Frontal cortex (tissue), 4 donors: ENCODE results near the gene C9orf50. TPM values are rescaled to one million over a fixed set of nuclear protein-coding genes. Genes with fewer than 3 reads are reported as not detected.

Experiments
- DNase-seq, 2 donors: peaks; one replicate each; pipeline ENCODE4 v3.0.0; 2012; ENCODE audit warnings: low spot score in 2 of 2
- FAIRE-seq: peaks from 2 replicates; lab custom pipeline; 2012; peaks lifted over from hg19 to GRCh38; lab: Jason Lieb, UNC
- total RNA-seq: library from RNA; depleted of rRNA; stranded (reverse); fragments of >200 nt; gene quantifications from one replicate; pipeline ENCODE4 v1.2.3, GENCODE V29; 2014
- donor health status: control.
- donor health status: control.
- donor health status: control.

C9orf50 gene
- total RNA-seq, 1 donor from 2014 or later = not detected

DNA sequence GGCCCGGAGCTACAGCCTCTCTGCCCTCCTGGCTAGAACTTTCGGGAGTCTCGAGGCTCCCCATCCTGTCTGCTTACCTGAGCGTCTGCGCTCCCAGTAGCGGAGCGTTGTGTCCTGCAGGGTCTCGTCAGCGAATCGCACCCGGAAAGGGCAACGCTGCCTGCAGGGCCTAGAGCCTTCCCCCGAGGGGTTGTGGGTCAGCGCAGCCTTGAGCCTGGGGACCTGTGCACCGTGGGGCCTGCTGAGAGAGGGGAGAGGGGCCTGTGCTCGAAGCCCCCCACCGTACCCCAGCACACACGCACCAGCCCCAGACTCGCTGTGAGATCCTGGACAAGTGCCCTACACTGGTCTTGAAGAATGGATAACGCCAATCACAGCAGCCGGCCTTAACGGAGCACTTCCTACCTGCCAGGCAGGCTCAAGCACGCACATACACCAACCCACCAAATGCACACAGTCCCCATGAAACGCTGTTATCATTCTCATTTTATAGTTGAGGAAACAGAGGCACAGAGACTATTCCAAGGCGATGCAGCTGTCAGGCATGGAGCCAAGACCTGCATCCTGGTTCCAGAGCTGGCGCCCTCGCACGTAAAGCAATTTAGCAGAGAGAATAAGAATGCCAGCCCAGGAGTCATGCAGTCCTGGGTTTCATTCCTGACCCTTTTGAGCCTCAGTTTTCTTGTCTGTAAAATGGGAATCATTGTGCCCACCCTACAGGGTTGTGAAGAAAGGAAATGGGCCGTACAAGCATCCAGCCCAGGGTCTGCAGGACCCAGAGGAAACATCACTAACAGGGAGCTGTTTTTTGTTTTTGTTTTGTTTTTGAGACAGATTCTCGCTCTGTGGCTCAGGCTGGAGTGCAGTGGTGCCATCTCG is 5.3 kb downstream of the C9orf50 start:
- no peak for DNase-seq
- FAIRE-seq = no peak

DNA sequence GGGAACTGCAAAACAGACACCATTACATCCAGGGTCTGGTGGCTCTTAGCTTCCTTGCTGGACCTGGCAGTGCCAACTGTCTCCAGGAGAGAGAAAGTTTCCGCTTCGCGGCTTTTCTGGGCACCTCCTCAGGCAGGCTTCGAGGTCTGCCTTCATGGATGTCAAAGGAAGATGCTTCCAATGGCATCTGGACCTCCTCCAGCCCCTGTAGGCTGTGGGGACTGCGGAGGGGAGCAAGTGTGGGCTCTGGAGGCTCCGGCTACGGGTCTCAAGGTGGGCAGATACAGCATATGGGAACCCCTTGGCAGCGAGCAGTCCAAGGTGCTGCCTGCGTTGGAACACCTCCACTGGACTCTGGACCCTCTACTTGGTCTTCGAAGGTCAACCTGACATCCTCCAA is 6.0 kb downstream of the C9orf50 start:
- FAIRE-seq = no peak

DNA sequence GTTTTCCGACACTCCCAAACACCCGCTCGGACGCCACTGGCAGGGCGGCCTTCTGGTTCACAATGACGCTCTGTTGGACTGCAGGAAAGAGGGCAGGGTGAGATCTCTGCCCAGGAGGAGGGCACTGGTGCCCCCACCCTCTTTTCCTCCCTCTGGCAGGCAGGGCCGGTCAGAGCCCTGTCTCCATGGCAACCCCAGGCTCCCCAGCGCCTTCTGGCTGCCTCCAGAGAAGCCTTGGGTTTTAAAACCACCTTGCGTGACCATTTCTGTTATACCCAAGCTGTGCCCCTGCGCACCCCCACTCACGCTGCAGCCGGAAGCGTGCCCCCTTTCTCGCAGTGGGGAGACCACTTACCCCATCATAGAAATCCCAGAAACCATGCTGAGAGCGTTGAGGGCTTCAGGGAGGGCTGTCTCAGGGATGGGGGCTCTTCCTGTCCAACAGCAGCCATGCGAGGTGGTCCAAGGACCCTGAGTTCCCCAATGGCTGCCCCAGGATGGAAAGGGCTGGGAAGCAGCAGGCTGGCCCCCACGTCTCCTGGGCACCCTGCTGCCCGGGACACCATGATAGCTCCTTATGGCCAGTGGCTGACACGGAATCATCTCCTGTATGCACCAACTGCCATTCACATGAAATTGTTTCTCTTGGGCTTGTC is 7.3 kb downstream of the C9orf50 start:
- FAIRE-seq (no peak), DNase-seq (peak; percentile 90 to 91)

More for the DNA sequence above, 6.0 kb downstream of the C9orf50 start:
- DNase-seq = no peak

DNA sequence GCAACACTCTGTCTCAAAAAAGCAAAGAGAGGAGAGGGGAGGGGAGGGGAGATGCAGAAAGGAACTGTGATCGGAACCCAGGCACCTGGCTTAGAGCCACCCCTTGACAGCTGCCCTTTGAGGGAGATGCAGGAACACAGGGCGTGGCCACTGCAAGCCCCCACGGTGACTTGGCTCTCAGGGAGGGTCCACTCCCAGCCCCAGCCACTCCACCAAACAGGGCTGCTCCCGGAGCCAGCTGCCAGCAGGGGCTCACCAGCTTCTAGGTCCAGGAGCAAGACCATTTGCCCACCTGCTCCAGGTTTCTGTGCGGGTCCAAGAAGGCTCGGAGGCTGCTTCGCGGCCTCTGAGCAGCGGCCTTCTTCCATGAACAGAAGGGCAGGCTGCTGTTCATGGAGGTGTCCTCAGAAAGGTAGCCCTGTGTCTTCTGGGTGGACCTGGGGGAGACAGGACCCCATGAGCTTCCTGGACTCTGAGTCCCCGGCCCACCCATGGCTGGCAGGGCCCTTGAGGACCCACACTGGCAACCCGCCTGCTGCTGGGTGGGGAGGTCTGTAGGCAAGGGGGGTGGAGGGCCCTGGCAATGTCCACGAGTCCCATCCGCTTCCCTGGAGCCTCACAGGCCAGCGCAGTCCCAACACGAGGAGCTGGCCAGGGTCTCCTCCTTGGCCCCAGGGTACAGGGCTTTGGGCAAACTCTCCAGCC is 7.9 kb downstream of the C9orf50 start:
- no peak for DNase-seq
- FAIRE-seq = no peak

DNA sequence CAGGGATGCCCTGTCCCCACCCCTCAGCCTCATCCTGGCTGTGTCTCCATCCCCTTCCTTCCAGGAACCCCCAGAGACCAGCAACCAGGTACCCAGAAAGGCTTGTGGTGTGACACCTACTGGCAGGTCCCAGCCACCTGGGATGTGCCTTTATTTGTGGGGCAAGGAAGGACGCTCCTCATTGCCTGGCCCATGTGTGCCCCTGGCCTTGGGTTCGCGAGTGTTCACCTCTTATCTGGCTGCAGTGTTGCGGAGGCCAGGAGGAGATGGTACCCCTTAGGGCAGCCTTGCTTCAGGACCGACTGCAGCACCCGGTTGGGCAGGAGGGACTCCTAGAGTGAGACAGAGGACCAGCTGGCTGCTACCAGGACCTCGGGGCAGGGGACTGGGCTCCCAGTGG is 8.8 kb downstream of the C9orf50 start:
- DNase-seq = no peak
- no peak for FAIRE-seq

DNA sequence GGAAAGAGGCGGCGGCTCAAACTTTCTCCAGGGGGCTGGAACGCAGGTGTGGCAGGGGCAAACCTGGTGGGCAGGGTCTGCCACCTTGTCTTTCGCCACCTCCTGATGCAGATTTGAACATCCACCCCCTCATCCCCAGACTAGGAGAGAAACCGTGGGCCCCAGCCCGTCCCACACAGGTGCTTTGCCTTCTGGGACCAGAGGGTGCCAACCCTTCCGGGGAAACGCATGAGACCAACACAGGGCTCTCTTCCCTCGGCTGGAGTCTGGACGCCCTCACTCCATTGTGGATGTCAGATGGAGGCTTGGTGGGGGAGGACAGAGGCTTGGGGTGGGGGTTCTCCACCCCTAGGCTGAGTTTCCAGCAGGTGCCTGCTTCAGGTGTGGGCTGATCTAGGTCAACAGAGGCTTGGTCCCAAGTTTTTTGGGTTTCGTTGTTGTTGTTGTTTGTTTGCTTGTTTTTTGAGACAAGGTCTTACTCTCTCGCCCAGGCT is 9.5 kb downstream of the C9orf50 start:
- no peak for FAIRE-seq
- DNase-seq = no peak

DNA sequence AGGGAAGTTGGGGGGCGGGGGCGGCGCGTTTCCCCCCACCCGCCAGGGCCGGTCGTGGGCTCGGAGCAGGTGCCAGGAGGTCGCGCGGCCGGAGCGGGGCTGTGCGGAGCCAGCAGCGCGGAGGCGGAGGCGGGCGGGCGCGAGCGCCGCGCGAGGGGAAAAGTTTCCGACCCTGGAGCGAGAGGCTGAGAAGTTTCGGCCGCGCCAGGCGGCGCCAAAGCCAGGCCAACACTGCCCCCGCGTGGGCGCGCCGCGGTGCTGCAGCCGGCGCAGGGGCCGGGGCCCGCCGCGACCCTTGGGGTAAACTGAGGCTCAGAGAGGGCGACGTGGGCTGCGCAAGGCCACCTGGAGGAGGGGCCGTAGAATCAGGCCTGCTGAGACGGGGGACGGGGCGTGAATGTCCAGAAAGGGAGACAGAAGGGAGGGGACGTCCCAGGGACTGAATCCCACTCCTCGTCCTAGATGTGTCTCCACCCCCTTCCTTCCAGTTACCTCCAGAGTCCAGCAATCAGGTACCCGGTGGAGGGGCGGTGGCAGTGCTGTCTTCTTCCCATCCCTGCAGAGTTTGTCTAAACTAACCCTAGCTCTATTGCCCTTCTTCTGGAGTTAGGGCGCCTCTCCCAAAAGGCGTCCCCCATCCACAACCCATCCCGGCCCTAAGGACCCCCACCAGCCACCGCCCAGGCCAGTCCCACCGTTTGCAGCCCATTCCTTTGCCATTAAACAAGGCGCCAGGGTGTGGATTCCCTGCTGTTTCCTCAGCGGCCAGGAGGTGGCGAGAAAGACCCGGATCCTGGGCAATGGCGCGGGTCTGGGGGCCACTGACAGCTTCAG is 10.2 kb downstream of the C9orf50 start:
- FAIRE-seq (no peak), DNase-seq (peak; percentile 83 to 88)

DNA sequence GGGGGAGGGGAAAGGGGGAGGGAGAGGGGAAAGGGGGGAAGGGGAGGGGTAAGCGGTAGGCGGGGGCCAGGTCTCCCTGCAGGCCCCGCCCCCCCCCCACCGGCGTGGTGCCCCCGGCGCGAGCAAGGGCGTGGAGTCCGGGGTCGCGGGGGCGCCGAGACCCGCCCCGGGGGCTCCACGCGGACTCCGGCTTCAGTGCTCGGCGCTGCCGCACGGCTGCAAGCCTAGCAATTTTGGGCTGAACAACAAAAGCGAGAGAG is 10.8 kb downstream of the C9orf50 start:
- DNase-seq (no peak), FAIRE-seq (no peak)

DNA sequence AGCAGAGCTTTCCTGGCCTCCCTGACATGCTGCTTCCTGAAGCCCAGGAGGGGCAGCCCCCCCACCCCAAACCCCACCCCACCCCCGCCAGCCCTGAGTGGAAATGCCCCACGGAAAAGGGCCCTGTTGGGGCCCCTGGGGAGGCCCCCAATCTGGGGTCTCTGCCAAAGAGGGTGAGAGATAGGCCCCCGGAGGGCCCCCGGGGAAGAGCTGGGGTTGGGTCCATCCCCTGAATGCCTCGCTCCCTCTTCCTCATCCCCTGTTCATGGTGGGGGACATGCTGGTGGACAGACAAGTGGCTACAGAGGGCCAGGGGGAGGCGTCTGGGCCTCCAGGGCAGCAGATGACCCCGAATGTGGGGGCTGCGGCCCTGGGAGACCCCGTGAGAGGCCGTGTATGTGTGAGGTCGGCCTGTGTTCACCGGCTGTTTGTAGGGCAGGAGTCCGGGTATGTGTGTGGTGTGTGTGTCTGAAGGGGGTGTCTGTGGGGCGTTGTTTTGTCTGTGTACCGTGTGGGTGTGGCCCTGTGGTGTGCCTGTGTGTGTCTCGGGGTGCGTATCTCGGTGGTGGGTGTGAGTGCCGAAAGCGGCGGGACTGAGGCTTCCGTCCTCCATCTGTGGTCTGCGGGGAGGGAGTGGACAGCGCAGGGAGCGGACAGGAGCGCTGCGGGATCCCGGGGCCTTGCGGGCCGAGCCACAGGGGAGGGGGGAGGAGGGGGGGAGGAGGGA is 11.3 kb downstream of the C9orf50 start:
- FAIRE-seq = no peak
- DNase-seq = peak in 1 of 2 donors; percentile 67

DNA sequence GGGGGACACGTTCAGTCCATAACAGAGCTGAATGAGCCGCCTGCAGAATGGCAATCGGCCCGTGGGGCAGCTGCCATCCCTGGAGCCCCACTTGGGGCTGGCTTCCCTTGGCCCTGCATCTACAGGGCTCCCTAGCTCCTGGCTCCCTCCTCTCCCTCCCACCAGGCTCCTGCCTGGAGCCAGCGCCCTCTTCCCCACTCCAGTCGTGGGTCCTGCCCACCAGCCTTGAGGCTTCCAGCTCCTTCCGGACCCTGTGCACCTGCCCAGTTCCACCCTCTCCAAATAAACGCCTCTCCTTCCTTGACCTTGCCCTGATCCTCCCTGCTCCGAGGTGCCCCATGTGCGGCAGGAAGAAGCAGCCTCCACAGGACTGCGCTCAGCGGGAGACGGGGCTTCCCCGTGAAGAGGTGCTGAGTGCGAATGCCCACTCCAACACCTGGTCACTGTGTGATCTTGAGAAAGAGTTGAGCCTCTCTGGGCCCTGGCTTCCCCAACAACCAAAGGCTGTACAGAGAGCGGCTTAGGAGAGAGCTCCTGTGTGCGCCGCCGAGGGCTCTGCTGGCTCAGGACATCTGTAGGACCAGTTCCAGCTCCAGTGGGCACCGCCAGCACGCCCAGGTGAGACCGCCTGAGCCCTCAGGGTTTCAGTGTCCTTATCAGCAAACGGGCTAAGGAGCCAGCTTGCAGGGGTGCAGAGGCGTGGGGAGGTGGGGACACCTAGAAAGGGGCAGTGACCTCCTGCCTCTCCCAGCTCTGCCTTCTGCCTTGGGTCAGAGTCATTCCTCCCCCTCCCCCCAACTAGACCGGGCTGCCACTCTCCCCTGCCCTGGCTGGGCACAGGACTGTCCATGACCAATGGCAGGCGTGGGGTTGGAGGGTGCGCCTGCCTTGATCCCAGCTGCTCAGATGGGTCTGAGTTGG is 12.1 kb downstream of the C9orf50 start:
- FAIRE-seq = no peak
- no peak for DNase-seq

DNA sequence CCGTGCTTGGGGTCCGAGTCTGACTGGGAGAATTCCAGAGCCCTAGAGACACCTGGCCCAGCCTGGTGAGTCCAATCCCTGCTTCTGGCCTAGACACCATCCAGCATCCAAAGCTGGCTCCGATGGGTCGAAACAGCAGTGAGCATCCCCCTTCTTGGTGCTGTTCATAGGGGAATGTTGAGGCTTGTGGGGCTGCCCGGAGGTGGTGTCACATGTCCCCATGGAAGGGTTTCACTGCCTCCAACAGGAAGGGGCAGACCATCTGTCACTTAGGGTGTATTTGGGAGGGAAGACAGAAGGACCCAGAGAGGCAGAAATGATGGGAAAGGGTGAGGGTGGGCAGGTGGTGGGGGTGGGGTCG is 13.9 kb downstream of the C9orf50 start:
- FAIRE-seq = no peak
- DNase-seq = no peak

DNA sequence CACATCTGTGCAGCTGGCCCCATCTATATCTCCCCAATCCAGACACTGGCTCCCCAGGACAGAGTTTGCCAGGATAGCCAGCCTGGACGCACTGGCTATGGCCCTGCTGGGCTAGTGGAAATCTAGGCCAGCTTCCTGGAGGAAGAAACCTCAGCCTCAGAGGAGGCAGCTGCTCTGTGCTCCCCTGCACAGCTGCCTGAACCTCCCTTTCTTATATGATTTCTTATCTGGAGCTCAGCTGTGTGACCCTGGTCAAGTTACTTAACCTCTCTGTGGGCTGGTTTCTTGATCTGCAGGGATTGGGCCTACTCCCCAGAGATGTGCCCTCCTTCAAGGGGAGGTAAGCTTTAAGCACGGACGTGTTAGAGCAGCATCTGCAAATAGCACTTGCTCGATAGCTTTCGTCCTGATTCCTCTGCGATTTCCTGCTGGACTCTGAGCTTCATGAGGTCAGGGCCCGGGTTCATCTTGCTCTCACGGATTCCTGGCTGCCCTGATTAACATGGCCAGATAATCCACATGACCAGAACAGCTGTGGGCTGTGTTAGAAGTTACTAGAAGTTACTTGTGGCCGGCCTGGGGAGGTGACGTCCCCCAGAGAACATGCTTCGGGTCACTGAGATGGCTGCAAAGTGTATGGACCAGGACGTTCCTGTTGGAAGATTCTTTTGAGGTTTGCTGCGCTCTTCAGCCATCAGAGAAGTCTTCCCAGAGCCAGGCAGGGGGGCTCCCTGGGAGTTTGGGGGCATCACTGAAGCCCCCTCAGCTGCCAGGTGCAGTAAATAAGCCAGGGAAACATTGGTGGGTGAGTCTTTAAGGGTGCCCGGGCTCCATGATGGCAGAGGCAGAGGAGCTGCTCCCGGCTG is 14.5 kb downstream of the C9orf50 start:
- DNase-seq = no peak

DNA sequence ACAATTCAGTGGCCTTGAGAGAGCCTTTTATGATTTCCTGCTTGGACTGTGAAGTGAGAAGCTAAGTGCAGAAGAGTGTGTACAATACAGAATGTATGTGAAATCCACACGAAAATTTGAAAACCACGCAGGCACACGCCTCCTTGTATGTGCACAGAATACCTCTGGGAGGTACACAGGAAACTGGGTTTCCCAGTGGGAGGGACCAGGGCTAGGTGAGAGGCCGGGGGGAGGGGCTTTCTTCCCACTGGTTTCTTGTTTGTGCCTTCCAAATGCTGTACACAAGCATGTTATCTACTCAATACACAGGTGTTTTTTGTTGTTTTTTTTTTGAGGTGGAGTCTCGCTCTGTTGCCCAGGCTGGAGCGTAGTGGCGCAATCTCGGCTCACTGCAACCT is 16.1 kb downstream of the C9orf50 start:
- DNase-seq = no peak
- no peak for FAIRE-seq

More for the DNA sequence above, 14.5 kb downstream of the C9orf50 start:
- no peak for FAIRE-seq

DNA sequence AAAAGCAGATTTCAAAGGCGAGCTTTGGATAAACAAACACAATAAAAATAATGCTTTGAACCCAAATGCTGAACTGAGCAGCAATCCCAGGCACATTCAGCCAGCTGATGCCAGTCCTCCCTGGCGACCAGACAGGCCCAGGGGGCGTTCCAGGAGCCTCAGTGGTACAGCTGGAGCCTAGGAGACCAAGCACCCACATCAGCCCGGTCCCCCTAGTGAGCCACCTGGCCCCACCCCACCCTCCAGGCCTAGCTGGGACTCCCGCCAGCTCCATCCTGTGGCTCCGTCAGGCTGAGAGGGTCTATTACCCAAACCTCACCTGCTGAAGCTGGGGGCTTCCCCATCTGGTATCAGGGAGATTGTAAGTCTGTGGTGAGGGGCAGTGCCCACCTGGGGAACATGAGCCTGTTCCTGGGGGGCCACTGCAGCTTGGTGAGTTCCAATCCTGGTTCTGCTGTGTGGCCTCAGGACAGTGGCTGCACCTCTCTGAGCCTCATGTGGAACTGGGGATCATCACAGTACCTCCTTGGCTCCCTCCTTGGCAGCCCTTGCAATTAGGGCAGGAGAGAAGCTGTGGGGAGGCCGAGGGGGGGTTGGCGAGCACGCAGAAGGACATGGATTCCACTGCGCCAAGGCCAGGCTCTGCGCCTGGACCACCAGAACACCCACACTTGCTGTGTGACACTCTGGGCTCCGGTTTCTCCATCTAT is 16.7 kb downstream of the C9orf50 start:
- no peak for DNase-seq
- FAIRE-seq = no peak

DNA sequence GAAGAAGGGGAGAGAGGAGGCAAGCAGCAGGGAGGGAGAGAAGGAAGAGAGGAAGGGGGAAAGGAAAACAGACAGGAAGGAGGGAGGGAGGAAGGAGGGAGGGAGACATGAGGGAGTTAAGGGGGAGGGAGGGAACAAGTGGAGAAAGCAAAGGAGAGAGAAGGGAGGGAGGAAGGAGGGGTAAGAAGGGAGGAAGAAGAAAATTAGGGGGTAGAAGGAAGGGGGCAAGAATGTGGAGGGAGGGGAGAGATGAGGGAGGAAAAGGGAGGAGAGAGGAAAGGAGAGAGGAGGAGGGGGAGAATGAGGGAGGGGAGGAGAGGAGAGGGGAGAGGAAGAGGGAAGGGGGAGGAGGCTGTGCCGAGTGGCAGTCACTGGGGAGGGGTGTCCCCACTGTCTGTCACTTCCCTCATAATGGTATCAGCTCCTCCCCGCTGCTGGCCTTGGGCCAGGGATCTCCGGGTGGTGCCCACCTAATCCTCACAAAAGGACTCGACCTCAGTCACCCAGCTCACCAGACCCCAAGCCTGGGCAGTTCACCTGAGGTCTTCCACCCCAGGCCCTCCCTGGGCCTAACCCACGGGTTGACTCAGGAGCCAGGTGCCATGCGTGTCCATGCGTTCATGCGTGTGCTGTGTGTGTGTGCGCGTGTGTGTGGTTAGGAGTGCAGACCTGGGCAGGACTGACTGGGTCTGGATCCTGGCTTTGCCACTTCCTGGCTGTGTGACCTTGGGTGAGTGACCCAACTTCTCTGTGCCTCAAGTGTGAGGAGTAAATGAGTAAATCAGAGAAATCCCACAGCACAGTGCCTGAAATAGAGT is 18.1 kb downstream of the C9orf50 start:
- no peak for FAIRE-seq
- DNase-seq = no peak

DNA sequence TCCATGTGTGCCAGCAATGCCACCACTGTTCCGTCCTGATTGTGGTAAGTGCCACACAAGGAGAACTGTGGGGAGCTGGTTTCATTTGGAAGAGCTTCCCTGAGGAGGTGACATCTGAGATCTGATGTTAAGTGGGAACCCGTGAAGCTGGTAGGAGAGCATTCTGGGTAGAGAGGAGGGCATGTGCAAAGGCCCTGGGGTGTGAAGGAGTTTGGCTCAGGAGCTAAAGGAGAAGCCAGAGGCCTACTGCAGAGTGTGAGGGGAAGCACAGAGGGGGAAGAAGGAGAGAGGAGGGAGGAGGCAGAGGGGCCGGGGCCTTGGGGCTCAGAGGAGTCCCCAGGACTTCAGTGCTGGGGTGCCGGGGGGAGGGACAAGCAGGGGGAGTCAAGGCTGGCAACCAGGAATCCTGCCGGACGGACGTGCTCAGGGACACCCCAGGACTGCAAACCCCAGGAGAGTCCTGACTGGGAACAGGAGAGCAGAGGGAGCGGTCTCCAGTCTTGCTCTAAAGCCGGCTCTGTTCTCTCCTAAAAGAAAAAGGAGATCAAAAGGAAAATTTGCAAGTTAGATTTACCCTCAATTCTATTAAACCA is 19.7 kb downstream of the C9orf50 start:
- DNase-seq = no peak
- no peak for FAIRE-seq
